Heart left ventricle (tissue), 13 donors: ENCODE measurements around the gene ECEL1.

ENCODE experiments used
- CTCF ChIP-seq, 12 donors: fragments of 200-600 bp; sonication (generic) in 4 of 12; IDR thresholded peaks; one replicate each; pipeline versions ENCODE4 v1.5.0 to v1.8.0; 2018 to 2022; ENCODE audit warnings: antibody characterized with exemption in 12 of 12, mild to moderate bottlenecking in 5 of 12
- POLR2A ChIP-seq, 2 donors: fragments of 450-650 bp; IDR thresholded peaks; one replicate each; pipeline ENCODE4 v1.6.1; 2017; ENCODE audit warnings: antibody characterized with exemption in 2 of 2, mild to moderate bottlenecking in 2 of 2, moderate library complexity in 2 of 2
- donor health status: ischemic (EF 13 %, LVEDD 7.1; RV severe dilation, severe dysfunction).
- donor health status: DM: no; HTN: yes; CAD: no.
- donor health status: DM: no; HTN: no; CAD: no.
- donor health status: ischemic (EF 25% LVEDD 6.9; RV normal size, moderate dysfunction).
- donor health status: ischemic (EF 25% LVEDD 5.7; RV mildly dilated, moderate dysfunction).
- donor health status: ischemic (EF 35%, LVEDD 5.7; RV mildly dilated, moderate dysfunction).
- donor health status: nonischemic (EF 11% LVEDD 7.7; RV severe dilation, severe dysfunction).
- donor health status: DM: yes; HTN: yes; CAD: no.
- donor health status: PGD.
- donor health status: ischemic (EF 29% LVEDD 5.4; RV normal size, mild dysfunction).
- donor health status: nonischemic (EF 23%, LVEDD 6.1; RV moderate dilation, normal function).

- TF ChIP-seq CTCF (IDR thresholded peaks at IDR 0.05) (no peak), POLR2A (IDR thresholded peaks at IDR 0.05) (no peak)
Measured at GRCh38 chr2:232494542-232494941, 6.9 kb upstream of the ECEL1 start.
